ENCODE data around the gene INPP5A.

INPP5A gene

DNA sequence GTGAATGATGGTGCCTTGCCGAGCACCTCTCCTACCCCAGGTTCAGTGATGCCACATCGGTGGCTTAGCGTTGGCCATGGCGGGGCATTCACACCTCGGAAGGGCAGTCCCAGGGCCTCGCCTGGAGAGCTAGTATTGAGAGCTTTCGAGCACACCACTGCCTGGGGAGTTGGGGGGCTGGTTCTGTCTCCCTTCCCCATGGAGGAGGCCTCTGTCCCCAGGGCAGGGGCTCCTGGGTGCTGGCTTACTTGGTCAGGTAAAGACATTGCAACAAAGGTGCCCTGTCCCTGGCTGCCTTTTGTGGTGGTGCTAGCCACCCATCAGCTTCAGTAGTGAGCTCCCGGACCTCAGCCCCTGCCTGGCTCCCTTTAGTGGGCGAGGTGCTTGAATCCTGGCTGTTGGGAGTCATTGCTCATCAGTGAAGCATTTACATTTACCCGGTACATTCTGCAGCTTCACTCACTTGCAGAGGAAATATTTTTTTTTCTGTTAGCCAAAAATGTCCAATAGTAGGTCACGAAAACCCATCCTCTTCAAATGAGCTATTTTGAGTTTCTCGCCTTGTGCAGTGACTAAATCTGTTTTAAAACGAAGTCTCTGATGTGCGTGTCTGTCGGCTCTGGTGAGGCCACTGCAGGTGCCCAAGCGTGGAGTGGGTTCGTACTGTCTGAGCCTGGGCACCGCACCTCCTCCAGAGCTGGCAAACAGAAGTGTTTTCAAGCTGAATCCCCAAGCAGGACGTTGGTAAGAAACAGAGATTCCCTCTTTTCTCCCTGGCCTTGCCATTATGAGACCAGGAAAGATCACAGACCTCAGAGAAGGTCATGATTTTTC, 95.5 kb downstream of the INPP5A start:
- no peak for DNase-seq

DNA sequence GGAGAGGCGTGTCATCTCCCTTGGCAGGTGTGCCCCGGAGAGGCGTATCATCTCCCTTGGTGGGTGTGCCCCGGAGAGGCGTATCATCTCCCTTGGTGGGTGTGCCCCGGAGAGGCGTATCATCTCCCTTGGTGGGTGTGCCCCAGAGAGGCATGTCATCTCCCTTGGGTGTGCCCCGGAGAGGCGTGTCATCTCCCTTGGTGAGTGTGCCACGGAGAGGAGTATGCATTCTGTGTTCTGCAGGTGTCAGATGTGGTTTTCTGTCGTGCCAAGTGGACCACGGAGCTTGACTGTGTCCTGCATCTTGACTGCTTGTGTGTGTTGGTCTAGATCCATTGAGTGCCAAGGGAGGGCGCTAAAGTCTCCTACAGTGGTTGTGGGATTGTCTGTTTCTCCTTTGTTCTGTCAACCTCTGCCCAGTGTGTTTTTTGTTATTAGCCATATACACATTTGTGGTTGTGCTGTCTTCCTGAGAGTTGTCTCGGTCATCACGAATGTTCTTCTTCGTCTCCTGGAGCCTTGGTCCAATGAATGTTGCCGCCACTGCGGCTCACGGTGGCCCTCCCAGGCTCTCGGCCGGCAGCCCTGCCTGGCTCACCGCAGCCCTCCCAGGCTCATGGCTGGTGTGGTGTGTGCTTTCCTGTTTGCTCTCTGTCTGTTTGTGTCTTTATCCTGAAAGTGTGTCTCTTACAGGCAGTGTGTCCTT, 96.8 kb downstream of the INPP5A start:
- DNase-seq, result no peak

DNA sequence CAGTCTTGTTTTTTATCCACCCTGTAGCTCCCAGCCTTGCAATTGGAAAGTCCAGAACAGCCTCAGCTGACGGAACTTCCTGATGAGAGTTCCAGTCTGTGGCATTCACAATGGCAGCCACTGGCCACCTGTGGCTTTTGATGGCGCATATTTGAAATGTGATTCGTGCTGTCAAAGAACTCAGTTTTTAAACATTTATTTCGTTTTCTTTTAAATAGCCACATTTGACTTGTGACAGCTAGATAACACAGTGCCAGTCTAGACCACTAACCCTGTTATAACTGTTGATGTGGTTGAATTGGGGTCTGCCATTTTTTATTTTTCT, 97.3 kb downstream of the INPP5A start:
- no peak for DNase-seq

DNA sequence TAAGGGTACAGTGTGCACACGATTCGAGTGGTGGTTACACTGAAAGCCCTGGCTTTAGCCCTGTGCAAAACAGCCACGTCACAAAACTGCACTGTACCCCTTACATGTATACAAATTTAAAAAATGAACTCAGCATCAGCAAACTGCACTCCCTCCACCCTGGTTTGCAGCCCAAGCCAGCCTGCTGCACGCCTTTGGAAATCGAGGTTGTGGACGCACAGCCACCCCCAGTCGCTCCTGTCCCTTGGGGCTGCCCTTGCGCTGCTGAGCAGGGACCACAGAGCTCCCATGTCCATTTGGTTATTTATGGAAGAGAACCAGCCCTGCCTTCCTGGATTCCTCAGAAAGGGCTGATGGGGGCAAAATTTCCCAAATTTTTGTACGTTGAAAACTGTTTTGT, 98.8 kb downstream of the INPP5A start:
- no peak for DNase-seq

DNA sequence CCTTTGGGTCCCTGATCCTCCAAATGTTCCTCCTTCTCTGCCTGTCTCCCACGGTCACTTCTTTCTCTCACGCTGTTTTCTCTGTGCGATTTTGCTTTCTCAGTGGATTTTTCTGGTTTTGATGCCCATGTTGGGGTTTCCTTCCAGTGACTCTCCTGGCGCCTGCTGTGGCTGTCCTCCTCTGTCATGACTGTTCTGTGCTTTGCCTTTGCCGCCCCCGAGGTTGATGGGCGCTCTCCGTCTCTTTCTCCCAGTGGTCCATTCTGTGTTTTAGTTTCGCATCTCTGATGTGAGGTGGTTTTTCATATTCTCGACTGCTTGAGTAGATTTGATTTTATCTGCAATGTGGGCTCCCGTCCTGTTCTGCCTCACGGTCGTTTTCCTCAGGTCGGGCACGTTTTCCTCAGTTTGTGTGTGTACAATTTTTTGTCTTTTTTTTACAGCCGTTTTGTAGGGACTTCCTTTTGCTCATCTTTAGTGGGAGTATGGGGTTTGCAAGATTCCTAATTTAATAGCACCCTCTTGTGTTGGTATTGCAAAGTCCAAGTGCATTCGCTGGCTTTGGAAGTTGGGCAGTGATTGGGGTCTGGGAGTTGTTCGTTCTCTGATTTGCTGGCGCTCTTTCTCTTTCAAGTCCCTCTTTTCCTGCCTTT, 100.0 kb downstream of the INPP5A start:
- DNase-seq, result peak; percentile 79

DNA sequence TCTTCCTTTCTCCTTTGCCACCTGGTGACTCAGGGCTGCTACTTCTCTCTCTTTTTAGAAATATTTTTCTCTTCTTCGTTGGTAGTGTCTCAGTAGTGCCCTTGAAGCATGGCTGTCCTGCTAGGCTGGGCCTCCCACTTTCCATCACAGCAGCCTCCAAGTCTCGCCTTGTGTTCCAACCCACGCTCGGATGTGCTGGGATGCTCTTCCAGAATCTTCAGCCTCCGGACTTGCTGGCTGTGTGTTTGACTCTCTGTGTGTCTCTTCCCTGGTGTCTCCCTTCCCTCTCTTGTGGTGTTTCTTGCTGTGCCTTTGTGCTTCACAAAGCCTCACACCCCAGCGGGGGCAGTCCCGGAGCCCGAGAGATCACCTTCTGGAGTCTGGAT, 100.5 kb downstream of the INPP5A start:
- DNase-seq, result no peak

DNA sequence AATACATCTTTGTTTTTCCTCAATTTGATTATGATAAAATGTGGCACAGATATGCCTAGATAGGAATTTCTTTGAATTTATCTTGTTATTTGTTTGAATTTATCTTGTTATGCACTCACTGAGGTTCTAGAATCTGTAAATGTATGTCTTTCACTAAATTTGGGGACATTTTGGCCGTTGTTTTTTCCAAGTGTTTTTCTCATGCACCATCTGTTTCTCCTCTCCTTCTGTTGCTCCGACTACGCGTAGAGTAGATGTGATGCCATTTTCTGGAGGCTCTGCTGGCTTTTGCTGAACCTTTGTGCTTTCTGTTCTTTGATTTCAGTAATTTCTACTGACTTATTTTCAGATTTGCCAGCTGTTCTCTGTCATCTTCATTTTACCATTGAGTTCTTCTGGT, 101.9 kb downstream of the INPP5A start:
- no peak for DNase-seq

DNA sequence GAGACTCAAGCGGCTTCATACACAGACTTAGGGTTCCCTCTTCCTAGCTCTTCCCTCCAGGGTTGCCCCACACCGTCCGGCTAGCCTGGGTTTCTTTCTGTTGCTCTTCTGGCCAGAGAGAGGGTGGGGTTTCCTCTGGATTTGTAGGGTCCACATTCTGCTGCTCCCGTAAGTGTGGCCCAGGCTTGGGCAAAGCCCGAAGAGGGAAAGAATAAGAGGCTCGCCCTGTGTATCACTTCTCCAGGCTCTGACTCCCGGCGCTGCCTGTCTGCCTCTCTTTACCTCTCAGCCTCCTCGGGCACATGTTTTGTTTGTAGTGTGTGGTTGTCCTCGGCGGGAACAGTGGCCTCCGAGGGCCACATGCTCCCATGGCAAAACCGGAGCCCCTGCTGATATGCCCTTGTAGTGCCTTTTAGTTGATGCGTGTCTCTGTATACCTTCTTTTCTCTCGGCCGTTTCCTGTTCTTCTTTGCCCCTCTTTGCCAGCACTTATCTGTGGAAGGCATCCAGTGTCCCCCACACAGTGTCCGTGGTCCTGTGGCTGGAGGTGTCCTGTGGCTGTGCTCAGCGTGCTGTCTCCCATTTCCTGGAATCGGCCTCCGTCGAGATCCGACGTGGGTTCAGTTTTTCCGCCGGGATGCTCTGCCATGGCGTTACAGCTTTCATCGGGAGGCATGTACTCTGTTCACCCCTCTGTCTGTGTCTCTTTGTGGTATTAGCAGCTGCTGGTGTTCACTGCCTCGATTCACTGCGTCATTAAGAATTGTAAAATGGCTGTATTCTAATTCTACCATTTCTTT, 102.9 kb downstream of the INPP5A start:
- DNase-seq, result no peak

DNA sequence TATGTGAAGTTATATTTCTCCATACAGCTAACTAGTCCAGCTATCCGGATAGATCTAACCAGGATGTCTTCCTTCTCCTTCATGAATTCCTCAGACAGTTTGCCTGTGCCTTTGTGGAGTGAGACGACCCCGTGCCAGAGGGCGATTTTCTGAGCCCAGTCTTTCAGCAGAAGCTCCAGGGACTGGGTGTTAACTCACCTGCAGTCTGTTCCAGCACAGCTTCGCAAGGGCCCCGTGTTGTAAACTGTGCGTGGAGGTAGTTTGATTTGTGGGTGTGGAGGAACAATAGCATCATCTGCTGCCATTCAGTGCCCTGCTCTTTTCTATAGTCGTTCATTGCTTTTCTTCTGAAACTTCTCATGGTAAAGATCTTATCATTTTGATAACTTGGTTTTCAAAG, 103.8 kb downstream of the INPP5A start:
- DNase-seq, result no peak

DNA sequence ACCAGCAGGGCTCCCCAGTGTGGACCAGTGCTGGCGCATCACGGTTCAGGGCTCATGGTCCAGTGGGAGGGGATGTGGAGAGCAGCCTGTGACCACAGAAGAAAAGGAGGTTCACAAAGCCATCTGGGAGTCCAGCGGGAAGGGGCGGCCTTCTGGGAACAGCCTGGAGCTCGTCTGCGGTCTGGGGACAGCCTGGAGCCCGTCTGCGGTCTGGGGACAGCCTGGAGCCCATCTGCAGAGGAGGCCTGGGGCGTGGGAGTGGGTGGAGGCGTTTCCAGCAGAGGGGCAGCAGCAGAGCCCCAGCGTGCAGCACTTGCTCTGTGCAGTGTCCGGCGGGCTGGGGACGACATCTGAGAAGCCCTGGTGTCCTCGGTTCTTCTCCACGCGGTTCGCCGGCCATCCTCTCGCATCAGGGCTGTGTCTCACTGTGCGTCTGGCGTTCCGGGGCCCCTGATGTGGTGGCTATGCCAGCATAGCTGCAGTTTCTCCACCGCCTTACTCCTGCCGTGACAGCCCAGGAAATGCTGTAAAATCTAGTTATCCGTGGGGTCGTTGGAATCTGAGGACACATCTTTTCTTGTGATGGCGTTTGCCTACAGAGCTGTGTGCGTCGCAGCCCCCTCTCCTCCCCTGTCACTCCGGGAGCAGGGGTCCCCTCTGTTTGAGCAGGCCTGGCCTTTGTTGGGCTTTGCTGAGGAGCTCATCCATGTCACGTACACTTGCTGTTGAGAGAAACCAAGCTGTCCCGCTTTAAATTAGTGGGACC, 104.6 kb downstream of the INPP5A start:
- DNase-seq, result no peak

DNA sequence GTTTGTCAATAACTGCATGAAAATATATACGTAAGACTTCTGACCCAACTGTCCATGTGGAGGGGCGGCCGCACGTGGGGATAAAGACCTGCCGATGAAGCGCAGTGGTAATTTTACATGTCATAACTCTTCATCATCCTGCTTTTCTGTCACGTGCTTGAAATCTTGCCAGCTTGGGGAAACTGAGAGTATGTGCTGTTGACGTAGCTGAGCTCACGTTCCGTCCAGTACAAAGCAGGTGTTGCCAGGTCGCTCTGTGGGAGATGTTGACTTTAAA, 105.1 kb downstream of the INPP5A start:
- DNase-seq, result no peak

DNA sequence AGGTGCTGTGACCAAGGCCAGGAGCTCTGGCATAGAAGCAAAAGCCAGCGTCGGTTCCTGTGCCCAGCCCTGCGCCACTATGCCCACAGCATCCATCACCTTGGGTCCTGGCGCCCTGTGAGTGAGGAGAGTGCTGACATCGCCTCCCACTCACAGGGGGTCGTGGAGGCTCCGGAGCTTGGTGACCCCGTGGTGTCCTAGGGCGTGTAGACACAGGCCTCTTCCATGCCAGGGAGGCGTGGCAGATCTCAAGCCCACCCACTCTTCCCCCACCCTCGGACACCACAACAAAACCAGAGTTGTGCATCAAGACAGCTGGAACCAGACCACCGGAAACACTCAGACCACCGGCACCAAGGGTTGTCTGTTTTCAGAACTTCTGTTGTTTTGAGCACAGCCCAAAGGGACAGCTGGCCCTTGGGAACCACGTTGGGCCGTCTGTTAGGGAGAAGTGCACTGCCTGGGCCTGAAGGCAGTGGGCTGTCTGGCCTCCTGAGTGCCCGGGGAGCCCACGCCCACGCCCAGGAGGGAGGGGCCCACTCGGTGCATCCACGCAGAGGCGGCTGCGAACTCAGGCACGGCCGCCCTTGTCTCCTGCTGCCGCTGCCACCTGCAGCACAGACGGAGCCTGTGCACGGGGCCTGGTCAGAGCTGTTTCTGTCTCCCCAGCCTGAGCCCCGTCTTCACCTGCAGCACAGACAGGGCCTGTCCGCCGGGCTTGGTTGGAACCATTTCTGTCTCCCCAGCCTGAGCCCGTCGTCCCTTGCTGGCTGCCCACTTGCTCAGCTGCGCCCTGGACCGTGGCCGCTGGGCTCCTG, 106.3 kb downstream of the INPP5A start:
- DNase-seq, result peak; percentile 44

DNA sequence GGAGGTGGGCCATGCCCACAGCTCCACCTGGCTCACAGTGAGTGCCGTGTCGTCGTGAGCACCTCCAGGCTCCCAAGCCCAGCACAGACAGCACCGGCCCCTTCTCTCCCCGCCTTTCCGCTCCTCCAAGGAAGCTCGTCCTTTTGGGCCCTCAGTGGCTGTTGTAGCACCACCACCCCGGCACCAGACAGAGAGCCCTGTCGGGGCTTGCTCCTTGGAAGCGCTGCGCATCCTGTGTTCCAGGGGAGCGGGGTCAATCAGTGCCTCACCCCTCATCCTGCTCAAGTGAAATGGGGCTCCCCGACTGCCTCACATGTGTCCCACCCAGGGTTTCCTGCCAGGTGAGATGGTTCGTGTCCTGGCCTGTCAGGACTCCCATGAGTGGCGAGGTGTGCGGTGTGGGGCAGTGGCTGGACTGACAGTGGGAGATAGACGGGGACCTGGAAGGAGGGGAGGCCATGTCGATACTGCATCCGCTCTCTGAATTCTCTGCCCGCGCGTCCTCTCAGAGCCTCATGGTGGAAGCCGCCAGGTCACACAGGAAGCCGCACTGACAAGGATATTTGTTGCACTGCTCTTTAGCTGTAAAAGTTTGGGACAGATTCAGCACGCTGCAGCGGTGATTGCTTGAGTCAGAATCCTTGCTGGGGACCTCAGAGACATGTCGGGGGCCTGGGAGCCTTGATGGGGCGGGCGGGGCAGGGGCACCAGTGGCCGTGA, 107.1 kb downstream of the INPP5A start:
- DNase-seq, result no peak

DNA sequence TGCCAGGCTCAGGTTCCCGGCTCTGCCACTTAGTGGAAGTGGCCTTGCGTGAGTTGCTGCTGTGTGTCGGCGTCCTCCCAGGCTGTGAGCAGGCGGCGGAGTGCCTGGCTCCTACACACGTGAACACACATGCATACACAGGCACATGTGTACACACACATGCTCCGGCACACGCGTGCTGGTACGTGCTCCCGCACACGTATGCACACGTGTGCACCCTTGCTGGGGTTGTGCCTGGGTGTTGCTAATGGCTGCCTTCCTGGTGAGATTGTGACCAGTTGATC, 107.6 kb downstream of the INPP5A start:
- DNase-seq, result no peak

DNA sequence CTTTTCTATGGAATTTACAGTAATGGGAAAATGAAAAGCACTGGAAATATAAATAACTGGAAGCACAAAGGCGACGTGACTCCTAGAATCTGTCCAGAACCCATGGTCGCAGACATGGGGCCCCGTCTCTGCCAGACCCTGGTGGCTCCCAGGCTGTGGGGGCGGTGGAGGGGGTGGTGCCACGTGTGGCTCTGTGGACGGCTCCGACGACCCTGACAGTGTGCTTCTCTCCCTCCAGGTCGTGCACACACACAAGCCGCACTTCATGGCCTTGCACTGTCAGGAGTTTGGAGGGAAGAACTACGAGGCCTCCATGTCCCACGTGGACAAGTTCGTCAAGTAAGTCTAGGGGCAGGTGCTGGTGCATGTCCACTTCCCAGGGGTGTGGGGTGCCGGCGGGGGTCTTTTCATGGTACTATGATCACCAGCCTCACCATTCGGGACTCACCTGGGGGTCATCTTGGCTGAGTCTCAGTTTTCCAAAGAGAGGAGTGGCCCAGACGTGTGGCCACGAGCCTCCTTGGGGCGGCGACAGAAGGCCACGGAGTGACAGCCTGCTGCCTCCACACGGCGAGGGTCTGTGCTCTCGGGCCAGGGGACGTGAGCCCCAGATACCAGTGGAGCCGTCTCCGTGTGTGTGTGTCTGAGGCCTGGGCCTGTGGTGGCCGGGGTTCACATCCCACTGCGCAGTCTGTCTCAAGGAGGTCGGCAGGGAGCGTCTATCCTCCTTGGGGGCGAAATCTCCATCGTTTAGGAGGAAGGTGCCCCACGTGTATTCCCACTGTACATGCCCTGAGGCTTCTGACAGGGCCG, 108.2 kb downstream of the INPP5A start:
- DNase-seq, result no peak

DNA sequence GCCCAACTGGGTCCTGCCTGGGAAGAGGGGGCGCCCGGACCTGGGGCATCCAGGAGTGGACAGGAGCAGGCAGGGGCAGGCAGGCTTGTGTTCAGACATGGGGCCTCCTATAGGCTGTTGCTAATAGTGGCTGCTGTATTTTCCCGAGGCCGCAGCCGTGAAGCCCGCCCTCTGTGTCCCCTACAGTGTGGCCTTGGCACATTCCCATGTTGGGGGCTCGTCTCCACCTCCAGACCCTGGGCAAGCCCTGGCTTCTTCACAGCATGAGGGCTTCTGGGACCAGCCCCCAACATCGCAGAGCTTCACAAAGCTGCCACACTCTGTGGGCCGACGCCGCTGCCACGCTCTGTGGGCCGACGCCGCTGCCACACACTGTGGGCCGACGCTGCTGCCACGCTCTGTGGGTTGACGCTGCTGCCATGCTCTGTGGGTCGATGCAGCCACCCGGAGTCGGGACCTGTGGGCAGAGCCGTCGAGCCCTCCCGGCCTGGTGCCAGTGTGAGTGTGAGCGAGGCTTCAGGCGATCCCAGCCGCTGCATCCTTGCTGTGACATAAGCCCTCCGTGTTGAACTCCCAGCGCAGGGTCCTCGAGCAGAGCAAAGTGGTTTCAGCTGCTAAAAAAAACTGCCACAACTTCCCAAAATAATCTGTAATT, 109.0 kb downstream of the INPP5A start:
- no peak for DNase-seq

DNA sequence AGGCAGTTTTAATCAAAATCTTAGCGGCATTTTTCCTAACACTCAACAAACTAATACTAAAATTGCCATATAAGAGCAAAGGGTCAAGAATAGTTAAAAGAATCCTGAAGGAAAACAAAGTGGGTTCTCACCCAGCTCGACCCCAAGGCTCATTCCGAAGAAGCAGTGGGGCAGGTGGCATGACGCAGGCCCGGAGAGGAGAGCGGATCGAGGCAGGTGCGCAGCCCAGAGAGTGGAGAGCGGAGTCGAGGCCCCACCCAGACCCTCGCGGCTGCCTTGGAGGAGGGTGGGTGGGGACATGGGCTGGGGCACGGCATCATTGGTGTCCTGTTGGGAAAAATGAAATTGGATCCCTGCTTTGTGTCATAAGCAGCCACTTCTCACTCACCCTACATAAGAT, 109.8 kb downstream of the INPP5A start:
- DNase-seq, result no peak

DNA sequence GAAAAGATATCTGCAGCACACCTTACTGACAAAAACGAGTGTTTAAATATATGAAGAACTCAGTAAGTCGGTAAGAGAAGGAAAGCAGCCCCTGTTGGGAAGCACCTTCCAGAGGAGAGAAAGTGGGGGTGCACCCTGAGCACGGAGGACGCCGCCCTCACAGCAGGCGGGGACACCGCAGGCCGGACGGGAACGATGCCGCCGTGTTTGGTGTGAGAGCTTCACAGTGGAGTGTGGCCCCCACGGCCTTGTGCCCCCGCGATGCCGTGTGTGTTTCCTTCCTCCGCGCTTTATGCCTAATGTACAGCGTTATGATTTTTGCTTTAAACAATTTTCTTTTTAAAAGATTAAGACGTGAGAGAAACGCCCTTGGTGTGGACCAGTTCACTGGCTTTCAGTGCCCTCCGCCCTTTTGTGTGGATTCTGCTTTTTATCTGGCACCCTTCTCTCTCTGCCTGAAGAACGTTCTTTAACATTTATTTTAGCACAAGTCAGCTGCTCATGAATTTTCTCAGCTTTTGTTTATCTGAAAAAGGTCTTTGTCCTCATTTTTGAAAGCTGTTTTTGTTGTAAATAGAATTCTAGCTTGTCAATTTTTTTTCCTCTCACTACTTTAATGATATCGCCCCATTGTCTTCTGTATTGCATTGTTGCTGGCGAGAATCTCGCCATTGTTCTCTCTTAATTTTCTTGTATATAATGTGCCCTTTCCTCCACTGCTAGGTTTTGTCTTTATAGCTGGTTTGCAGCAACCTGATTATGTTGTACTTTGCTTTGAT, 110.7 kb downstream of the INPP5A start:
- peak; percentile 29 for DNase-seq

DNA sequence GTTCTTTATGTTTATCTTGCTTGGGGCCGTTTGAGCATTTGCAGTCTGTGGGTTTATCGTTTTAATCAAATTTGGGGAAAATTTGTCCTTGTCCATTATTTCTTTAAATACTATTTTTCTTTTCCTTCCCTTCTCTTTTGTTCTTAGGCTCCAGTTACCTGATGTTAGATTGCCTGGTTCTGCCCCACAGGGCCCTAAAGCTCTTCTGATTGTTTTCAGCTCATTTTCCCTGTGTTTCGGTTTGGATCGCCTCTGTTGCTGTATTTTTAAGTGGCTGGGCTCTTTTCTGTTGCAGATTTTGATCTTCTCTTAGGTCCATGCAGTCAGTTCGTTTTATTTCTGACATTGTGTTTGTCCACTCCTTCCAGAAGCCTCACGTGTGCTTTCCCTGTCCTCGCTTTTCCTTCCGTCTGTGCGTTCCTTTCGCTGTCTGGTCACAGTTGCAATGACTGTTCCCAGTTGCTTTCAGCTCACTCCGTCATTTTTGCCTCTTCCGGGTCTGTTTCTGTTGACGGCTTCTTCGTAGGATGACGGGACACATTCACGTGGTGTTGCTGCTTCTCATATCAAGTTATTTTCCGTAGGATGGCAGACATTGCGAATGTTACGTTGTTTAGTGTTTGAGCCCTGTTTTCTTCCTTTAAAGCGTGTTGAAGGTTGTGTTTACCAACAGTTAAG, 111.4 kb downstream of the INPP5A start:
- DNase-seq, result peak; percentile 25
